Epithelial cell of proximal tubule (primary cell): ENCODE measurements around the gene CRACR2A. TPM values are rescaled to one million over a fixed set of nuclear protein-coding genes. Genes with fewer than 3 reads are reported as not detected.

ENCODE experiments used
- DNase-seq: peaks from one replicate; pipeline ENCODE4 v3.0.0-alpha.2; 2011; ENCODE audit warnings: low read depth
- H3K4me3 ChIP-seq: 2 replicates; pipeline ENCODE4 v1.5.1; 2011; ENCODE audit warnings: low read depth, mild to moderate bottlenecking, low read length
- CTCF ChIP-seq: conservative IDR thresholded peaks from 2 replicates; pipeline ENCODE4 v1.5.1; 2012; ENCODE audit warnings: low read depth, mild to moderate bottlenecking, low read length
- total RNA-seq: library from RNA; depleted of rRNA; stranded (reverse); fragments of >200 nt; gene quantifications from 2 replicates; pipeline ENCODE4 v1.2.3, GENCODE V29; 2015

Gene CRACR2A
- total RNA-seq, 1 donor from 2014 or later = 1.7 TPM

GRCh38 chr12:3725388-3726115, 27.4 kb downstream of the CRACR2A start:
- DNase-seq = no peak
- TF ChIP-seq CTCF = no peak
- H3K4me3 ChIP-seq = no peak overlapping the region

- DNase-seq = no peak
- no peak overlapping the region for H3K4me3 ChIP-seq
- TF ChIP-seq CTCF = no peak
These were observed 28.7 kb downstream of the CRACR2A start for GRCh38 chr12:3723916-3724805.

GRCh38 chr12:3722368-3722767, 30.5 kb downstream of the CRACR2A start:
- no peak for DNase-seq
- TF ChIP-seq CTCF = no peak
- no peak overlapping the region for H3K4me3 ChIP-seq

GRCh38 chr12:3720772-3721171, 32.1 kb downstream of the CRACR2A start:
- DNase-seq = no peak
- TF ChIP-seq CTCF = no peak
- no peak overlapping the region for H3K4me3 ChIP-seq

GRCh38 chr12:3718100-3718499, 34.8 kb downstream of the CRACR2A start:
- no peak for DNase-seq
- TF ChIP-seq CTCF = no peak
- H3K4me3 ChIP-seq = no peak overlapping the region

- no peak overlapping the region for H3K4me3 ChIP-seq
- no peak for DNase-seq
- no peak for TF ChIP-seq CTCF
These were observed 35.5 kb downstream of the CRACR2A start for GRCh38 chr12:3717283-3717898.
